Germinal center (tissue), 1 donor: ENCODE data around the gene BEAN1.
"Not testable (repeated sequence)": the region's sequence is repeated elsewhere in the genome, so short reads cannot be mapped to it uniquely, and the experiment has no call there.

Experiments
- DNase-seq: peaks from one replicate; pipeline ENCODE4 v3.0.0; 2012; ENCODE audit warnings: mixed read lengths, low spot score

The BEAN1 gene

GRCh38 chr16:66486199-66486772 is 59.2 kb downstream of the BEAN1 start:
- DNase-seq: no peak

- DNase-seq: no peak
These were observed 59.9 kb downstream of the BEAN1 start for GRCh38 chr16:66486773-66487579.

- DNase-seq: no peak
These were observed 60.6 kb downstream of the BEAN1 start for GRCh38 chr16:66487580-66488275.

- DNase-seq: no peak
These were observed 61.4 kb downstream of the BEAN1 start for GRCh38 chr16:66488505-66488904.

- DNase-seq: no peak
These were observed 62.3 kb downstream of the BEAN1 start for GRCh38 chr16:66489385-66489784.

GRCh38 chr16:66489818-66490217 is 62.7 kb downstream of the BEAN1 start:
- DNase-seq: no peak

GRCh38 chr16:66490774-66491715 is 64.0 kb downstream of the BEAN1 start:
- DNase-seq: no peak

- no peak for DNase-seq
These were observed 64.6 kb downstream of the BEAN1 start for GRCh38 chr16:66491716-66492064.

GRCh38 chr16:66493490-66494401 is 66.7 kb downstream of the BEAN1 start:
- DNase-seq: no peak

GRCh38 chr16:66494916-66495315 is 67.8 kb downstream of the BEAN1 start:
- DNase-seq: no peak

- no peak for DNase-seq
These were observed 68.3 kb downstream of the BEAN1 start for GRCh38 chr16:66495440-66495839.

- DNase-seq: not testable (repeated sequence)
These were observed 69.1 kb downstream of the BEAN1 start for GRCh38 chr16:66496226-66496625.

- not testable (repeated sequence) for DNase-seq
These were observed 70.8 kb downstream of the BEAN1 start for GRCh38 chr16:66497921-66498320.

GRCh38 chr16:66501563-66501962 is 74.5 kb downstream of the BEAN1 start:
- not testable (repeated sequence) for DNase-seq

GRCh38 chr16:66502020-66502913 is 75.2 kb downstream of the BEAN1 start:
- DNase-seq: no peak

- DNase-seq: no peak
These were observed 75.9 kb downstream of the BEAN1 start for GRCh38 chr16:66503030-66503429.

- DNase-seq: no peak
These were observed 76.5 kb downstream of the BEAN1 start for GRCh38 chr16:66503612-66504011.

GRCh38 chr16:66507731-66508239 is 80.7 kb downstream of the BEAN1 start:
- no peak for DNase-seq

- no peak for DNase-seq
These were observed 81.3 kb downstream of the BEAN1 start for GRCh38 chr16:66508248-66508913.
